Measurements from ENCODE around the gene HELZ2. TPM values are rescaled to one million over a fixed set of nuclear protein-coding genes. Genes with fewer than 3 reads are reported as not detected.

The HELZ2 gene
- total and polyA plus RNA-seq, 2 experiments from 2014 or later = 5.2 to 48.9 TPM

GRCh38 chr20:63557481-63557891, 16.6 kb downstream of the HELZ2 start:
- no peaks in the 10 kb centered on the region for H3K27me3 ChIP-seq (ENCODE audit: insufficient read depth)
- H4K20me1 ChIP-seq (replicated peaks; ENCODE audit: insufficient read depth) = no peaks in the 10 kb centered on the region
- H3F3A ChIP-seq (replicated peaks; ENCODE audit: low read depth) = peaks cover 10% of the 10 kb centered on the region; the same call in 1 of the 2 replicates
- ATAC-seq = no peak
- H3K4me2 ChIP-seq = no peak overlapping the region
- H3K27ac ChIP-seq (ENCODE audit: low read depth) = peak overlapping the region; percentile 26; the same call in 1 of the 2 replicates
- H3K4me1 ChIP-seq (ENCODE audit: insufficient read depth) = peaks cover 6% of the 10 kb centered on the region; the same call in 1 of the 2 replicates
- H3K27me3 Mint-ChIP-seq (ENCODE audit: insufficient read depth, low read depth, poor library complexity) = peaks cover 4% of the 10 kb centered on the region
- DNase-seq (ENCODE audit: low spot score) = no peak
- no peak overlapping the region for H3K4me3 ChIP-seq
- H3K4me1 Mint-ChIP-seq = peaks cover 8% of the 10 kb centered on the region; the same call in 2 of the 3 replicates
- H3K36me3 Mint-ChIP-seq (ENCODE audit: low read depth) = peaks cover 3% of the 10 kb centered on the region; the same call in 1 of the 3 replicates
- H3K9me3 Mint-ChIP-seq = peaks cover 4% of the 10 kb centered on the region; the same call in 2 of the 3 replicates
- no peaks in the 10 kb centered on the region for H3K9me2 ChIP-seq (ENCODE audit: insufficient read depth)
- H3K36me3 ChIP-seq (ENCODE audit: insufficient read depth) = no peaks in the 10 kb centered on the region
- no peak overlapping the region for H2AFZ ChIP-seq
- no peak overlapping the region for H3K4me3 Mint-ChIP-seq
- TF ChIP-seq STAT1 (IDR thresholded peaks at IDR 0.05; ENCODE audit: unreplicated experiment) = no peak
- no peak for TF ChIP-seq REST (IDR thresholded peaks at IDR 0.05; ENCODE audit: unreplicated experiment)
- no peak for TF ChIP-seq CTCF (conservative IDR thresholded peaks at IDR 0.05; ENCODE audit: low read depth in 2 of 2)
- no peak overlapping the region for H3K27ac Mint-ChIP-seq
- H3K79me2 ChIP-seq (replicated peaks; ENCODE audit: insufficient read depth) = no peaks in the 10 kb centered on the region

- peak; percentile 2; the same call in 2 of the 3 replicates for ATAC-seq
- H3K27me3 ChIP-seq (ENCODE audit: insufficient read depth) = no peaks in the 10 kb centered on the region
- TF ChIP-seq EZH2 (IDR thresholded peaks at IDR 0.05; ENCODE audit: low read depth, unreplicated experiment) (no peak), ZNF462 (CRISPR knock-in tag; IDR thresholded peaks at IDR 0.05) (no peak), NANOG (IDR thresholded peaks at IDR 0.05; ENCODE audit: borderline replicate concordance) (no peak), POLR2AphosphoS5 (IDR thresholded peaks at IDR 0.05; ENCODE audit: low read depth) (no peak), EZH2phosphoT487 (IDR thresholded peaks at IDR 0.05; ENCODE audit: unreplicated experiment) (no peak), CREB1 (CRISPR knock-in tag; IDR thresholded peaks at IDR 0.05; ENCODE audit: low read depth) (no peak), JUNB (IDR thresholded peaks at IDR 0.05; ENCODE audit: unreplicated experiment) (no peak)
Observed at GRCh38 chr20:63556873-63557478, 17.1 kb downstream of the HELZ2 start.

More at GRCh38 chr20:63556873-63557478, 17.1 kb downstream of the HELZ2 start:
- H3K4me2 ChIP-seq = no peak overlapping the region
- no peak for DNase-seq (ENCODE audit: low spot score)
- H3K4me1 Mint-ChIP-seq = peaks cover 13% of the 10 kb centered on the region; the same call in 2 of the 3 replicates
- peak overlapping the region; percentile 26; the same call in 1 of the 2 replicates for H3K27ac ChIP-seq (ENCODE audit: low read depth)
- no peak overlapping the region for H3K27ac Mint-ChIP-seq
- peaks cover 10% of the 10 kb centered on the region; the same call in 1 of the 2 replicates for H3F3A ChIP-seq (replicated peaks; ENCODE audit: low read depth)
- peaks cover 4% of the 10 kb centered on the region; the same call in 2 of the 3 replicates for H3K9me3 Mint-ChIP-seq
- no peak overlapping the region for H3K4me3 Mint-ChIP-seq
- no peaks in the 10 kb centered on the region for H4K20me1 ChIP-seq (replicated peaks; ENCODE audit: insufficient read depth)
- H3K4me3 ChIP-seq = no peak overlapping the region
- H3K9me2 ChIP-seq (ENCODE audit: insufficient read depth) = no peaks in the 10 kb centered on the region
- no peak overlapping the region for H2AFZ ChIP-seq
- peaks cover 3% of the 10 kb centered on the region; the same call in 1 of the 3 replicates for H3K36me3 Mint-ChIP-seq (ENCODE audit: low read depth)
- H3K79me2 ChIP-seq (replicated peaks; ENCODE audit: insufficient read depth) = no peaks in the 10 kb centered on the region
- peaks cover 5% of the 10 kb centered on the region for H3K27me3 Mint-ChIP-seq (ENCODE audit: insufficient read depth, low read depth, poor library complexity)
- peaks cover 7% of the 10 kb centered on the region; the same call in 1 of the 2 replicates for H3K4me1 ChIP-seq (ENCODE audit: insufficient read depth)
- no peaks in the 10 kb centered on the region for H3K36me3 ChIP-seq (ENCODE audit: insufficient read depth)
